A673 (cell line): Measurements from ENCODE around the gene FHL1. TPM values are rescaled to one million over a fixed set of nuclear protein-coding genes. Genes with fewer than 3 reads are reported as not detected.

Experiments
- BruUV-seq: library from RNA; stranded (reverse); fragments of 400-500 nt; replicated peaks from 2 replicates; lab custom pipeline; 2021; lab: Mats Ljungman, UMichigan
- CTCF ChIA-PET: fragments of 300-600 bp; sonication (Branson Sonifier 250); formaldehyde crosslinking; loops from one replicate; lab custom pipeline; 2022; ENCODE audit warnings: antibody characterized with exemption; lab: Charles Lee
- POLR2A ChIA-PET: fragments of 300-600 bp; sonication (Branson Sonifier 250); formaldehyde crosslinking; loops from one replicate; lab custom pipeline; 2022; ENCODE audit warnings: antibody characterized with exemption; ENCODE audit not compliant: low non-redundant PET; lab: Charles Lee
- DNase-seq: peaks from one replicate; pipeline ENCODE4 v3.0.0-alpha.2; 2015; ENCODE audit warnings: low spot score
- H3K27ac ChIP-seq: fragments of 200-600 bp; sonication (generic); 2 replicates; pipeline ENCODE4 v1.5.1; 2016; ENCODE audit warnings: mixed run types, low read depth, mild to moderate bottlenecking, mixed read lengths, antibody characterized with exemption, low read length; ENCODE audit not compliant: poor library complexity, severe bottlenecking
- H3K27me3 ChIP-seq: fragments of 200-600 bp; sonication (generic); replicated peaks from 2 replicates; pipeline ENCODE4 v1.6.1; 2017; ENCODE audit warnings: mixed run types, low read depth, mild to moderate bottlenecking, mixed read lengths, antibody characterized with exemption, low read length; ENCODE audit not compliant: insufficient read depth, poor library complexity
- H3K36me3 ChIP-seq: fragments of 200-600 bp; sonication (generic); 2 replicates; pipeline ENCODE4 v1.6.1; 2016; ENCODE audit warnings: mixed run types, mild to moderate bottlenecking, mixed read lengths, antibody characterized with exemption, low read length; ENCODE audit not compliant: insufficient read depth, poor library complexity, severe bottlenecking
- H3K4me1 ChIP-seq: fragments of 200-600 bp; sonication (generic); 2 replicates; pipeline ENCODE4 v1.6.1; 2017; ENCODE audit warnings: mixed run types, mild to moderate bottlenecking, mixed read lengths, antibody characterized with exemption, low read length; ENCODE audit not compliant: insufficient read depth, poor library complexity, severe bottlenecking
- H3K4me3 ChIP-seq: fragments of 200-600 bp; sonication (generic); 2 replicates; pipeline ENCODE4 v1.5.1; 2016; ENCODE audit warnings: low read depth, mixed run types, mild to moderate bottlenecking, mixed read lengths, low read length; ENCODE audit not compliant: poor library complexity, severe bottlenecking
- H3K9me3 ChIP-seq: fragments of 200-600 bp; sonication (generic); 2 replicates; pipeline ENCODE4 v1.6.1; 2016; ENCODE audit warnings: mixed run types, low read depth, mild to moderate bottlenecking, mixed read lengths, antibody characterized with exemption, low read length; ENCODE audit not compliant: poor library complexity, severe bottlenecking
- EZH2 ChIP-seq: fragments of 200-600 bp; sonication (generic); IDR thresholded peaks from 2 replicates; pipeline ENCODE4 v1.6.1; 2017; ENCODE audit warnings: borderline replicate concordance, low read depth, mild to moderate bottlenecking, mixed read lengths, antibody characterized with exemption, low read length; ENCODE audit not compliant: poor library complexity, severe bottlenecking
- intact Hi-C: fragments of 100-400 bp; cut with micrococcal nuclease; formaldehyde crosslinking; loops from one replicate; pipeline ENCODE4 v1.10.0; 2022; ENCODE audit not compliant: unreplicated experiment
- total RNA-seq: library from RNA; stranded (reverse); gene quantifications from 2 replicates; pipeline ENCODE4 v1.2.3, GENCODE V29; 2021
- TF ChIP-seq, protein P1 (sequence below): fragments of 300-800, 200-600 bp; sonication (generic); conservative IDR thresholded peaks from 2 replicates; pipeline ENCODE4 v1.5.1; 2017; ENCODE audit warnings: low read depth, mild to moderate bottlenecking, antibody characterized with exemption, low read length, moderate library complexity, mixed read lengths

FHL1 gene
- total RNA-seq, 1 experiment from 2014 or later = 14.9 TPM

GRCh38 chrX:136122207-136122606 is 25.1 kb upstream of the FHL1 start:
- BruUV-seq = no TSS peak
- intact Hi-C loops = no loop called here
- Histone ChIP-seq H3K27ac (no peak overlapping the region), H3K4me1 (no peaks in the 10 kb centered on the region), H3K4me3 (no peak overlapping the region), H3K27me3 (no peaks in the 10 kb centered on the region), H3K36me3 (no peaks in the 10 kb centered on the region), H3K9me3 (no peaks in the 10 kb centered on the region)
- no peak for DNase-seq
- CTCF ChIA-PET = no interaction called here
- POLR2A ChIA-PET = no interaction called here
- TF ChIP-seq, protein P1, sequence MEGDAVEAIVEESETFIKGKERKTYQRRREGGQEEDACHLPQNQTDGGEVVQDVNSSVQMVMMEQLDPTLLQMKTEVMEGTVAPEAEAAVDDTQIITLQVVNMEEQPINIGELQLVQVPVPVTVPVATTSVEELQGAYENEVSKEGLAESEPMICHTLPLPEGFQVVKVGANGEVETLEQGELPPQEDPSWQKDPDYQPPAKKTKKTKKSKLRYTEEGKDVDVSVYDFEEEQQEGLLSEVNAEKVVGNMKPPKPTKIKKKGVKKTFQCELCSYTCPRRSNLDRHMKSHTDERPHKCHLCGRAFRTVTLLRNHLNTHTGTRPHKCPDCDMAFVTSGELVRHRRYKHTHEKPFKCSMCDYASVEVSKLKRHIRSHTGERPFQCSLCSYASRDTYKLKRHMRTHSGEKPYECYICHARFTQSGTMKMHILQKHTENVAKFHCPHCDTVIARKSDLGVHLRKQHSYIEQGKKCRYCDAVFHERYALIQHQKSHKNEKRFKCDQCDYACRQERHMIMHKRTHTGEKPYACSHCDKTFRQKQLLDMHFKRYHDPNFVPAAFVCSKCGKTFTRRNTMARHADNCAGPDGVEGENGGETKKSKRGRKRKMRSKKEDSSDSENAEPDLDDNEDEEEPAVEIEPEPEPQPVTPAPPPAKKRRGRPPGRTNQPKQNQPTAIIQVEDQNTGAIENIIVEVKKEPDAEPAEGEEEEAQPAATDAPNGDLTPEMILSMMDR = no peak
- no peak for TF ChIP-seq EZH2

DNA sequence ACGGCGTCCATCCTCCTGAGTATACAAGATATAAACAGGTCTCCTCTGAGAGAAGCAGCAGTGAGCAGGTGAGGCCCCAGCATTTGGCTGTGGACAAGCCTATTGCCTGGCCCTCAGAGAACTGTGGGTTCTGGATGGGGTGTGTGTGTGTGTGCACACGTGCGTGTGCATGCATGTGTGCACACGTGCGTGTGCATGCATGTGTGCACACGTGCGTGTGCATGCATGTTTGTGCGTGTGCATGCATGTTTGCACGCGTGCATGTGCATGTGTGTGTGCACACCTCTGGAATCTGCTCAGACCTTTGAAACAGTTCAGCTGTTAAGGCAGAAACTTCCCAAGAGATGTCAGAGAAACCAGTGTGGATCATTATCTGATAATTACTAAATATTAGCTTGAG is 22.2 kb upstream of the FHL1 start:
- Histone ChIP-seq H3K9me3 (no peaks in the 10 kb centered on the region), H3K4me1 (no peaks in the 10 kb centered on the region), H3K4me3 (no peak overlapping the region), H3K27me3 (no peaks in the 10 kb centered on the region), H3K27ac (no peak overlapping the region), H3K36me3 (no peaks in the 10 kb centered on the region)
- POLR2A ChIA-PET = interaction anchor here (0.7 kb wide), 1 partner anchor 10 kb away, joined by 3 read pairs; no protein-coding TSS in a partner anchor
- no peak for TF ChIP-seq EZH2
- TF ChIP-seq, protein P1 = no peak
- intact Hi-C loops = no loop called here
- no peak for DNase-seq
- no TSS peak for BruUV-seq
- CTCF ChIA-PET = no interaction called here

DNA sequence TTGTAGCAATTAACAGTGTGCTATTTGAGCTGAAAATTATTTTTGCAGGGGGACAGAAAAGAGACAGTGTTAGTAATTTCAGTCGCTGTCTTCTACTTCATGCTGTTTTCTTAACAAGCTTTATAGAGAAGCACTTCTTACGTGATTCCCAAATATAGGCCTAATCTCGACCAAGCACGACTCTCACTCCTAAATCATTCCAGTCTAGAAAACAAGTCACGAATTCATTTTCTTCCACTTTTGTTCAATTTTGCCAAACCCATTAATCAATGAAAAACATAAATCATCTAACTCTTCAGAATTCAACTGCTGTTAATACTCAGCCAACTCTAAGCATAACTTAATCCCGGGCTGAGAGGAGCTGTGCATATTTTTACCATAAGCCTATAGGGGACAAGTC is 21.0 kb upstream of the FHL1 start:
- no peak overlapping the region for H3K27ac ChIP-seq
- peaks cover 3% of the 10 kb centered on the region for H3K9me3 ChIP-seq
- H3K27me3 ChIP-seq = no peaks in the 10 kb centered on the region
- TF ChIP-seq EZH2 = no peak
- TF ChIP-seq, protein P1 = no peak
- H3K4me1 ChIP-seq = no peaks in the 10 kb centered on the region
- intact Hi-C loops = no loop called here
- no peak overlapping the region for H3K4me3 ChIP-seq
- H3K36me3 ChIP-seq = no peaks in the 10 kb centered on the region
- ChIA-PET POLR2A (no interaction called here), CTCF (interaction anchor here (0.6 kb wide), 1 partner anchor 37 kb away, joined by 3 read pairs; no protein-coding TSS in a partner anchor)
- DNase-seq = no peak
- BruUV-seq = no TSS peak
